Transverse colon (tissue), 4 donors: Measurements from ENCODE around the gene ENAM.

ENCODE experiments used
- CTCF ChIP-seq, 5 experiments: fragments of 200-600 bp in 3 of 5; fragments of 450-650 bp in 2 of 5; sonication (generic) in 3 of 5; IDR thresholded peaks; 1 replicate in 2 of 5; 2 replicates in 3 of 5; pipeline ENCODE4 v1.5.1; 2016 to 2017; ENCODE audit warnings: antibody characterized with exemption in 5 of 5, inconsistent platforms in 3 of 5, mild to moderate bottlenecking in 2 of 5, moderate library complexity in 1 of 5
- EP300 ChIP-seq: sonication (generic); formaldehyde crosslinking; IDR thresholded peaks from one replicate; pipeline ENCODE4 v1.6.1; 2017; ENCODE audit warnings: antibody characterized with exemption, low read depth
- POLR2A ChIP-seq: fragments of 450-650 bp; IDR thresholded peaks from one replicate; pipeline ENCODE4 v1.6.1; 2016; ENCODE audit warnings: antibody characterized with exemption, mild to moderate bottlenecking, moderate library complexity
- POLR2AphosphoS5 ChIP-seq, 3 donors: sonication (generic); formaldehyde crosslinking; IDR thresholded peaks; one replicate each; pipeline ENCODE4 v1.6.1; 2016; ENCODE audit warnings: antibody characterized with exemption in 3 of 3

GRCh38 chr4:70678383-70678999, 49.9 kb downstream of the ENAM start:
- TF ChIP-seq POLR2A (no peak), CTCF (IDR thresholded peaks at IDR 0.05) (no peak), POLR2AphosphoS5 (IDR thresholded peaks at IDR 0.05) (no peak), EP300 (no peak)
